Limb (tissue), 2 donors: ENCODE data around the gene NKX2-1.

ENCODE experiments used
- DNase-seq, 2 donors: peaks; one replicate each; pipeline ENCODE4 v3.0.0-alpha.2; 2016; ENCODE audit errors: extremely low spot score in 2 of 2

NKX2-1 gene

DNA sequence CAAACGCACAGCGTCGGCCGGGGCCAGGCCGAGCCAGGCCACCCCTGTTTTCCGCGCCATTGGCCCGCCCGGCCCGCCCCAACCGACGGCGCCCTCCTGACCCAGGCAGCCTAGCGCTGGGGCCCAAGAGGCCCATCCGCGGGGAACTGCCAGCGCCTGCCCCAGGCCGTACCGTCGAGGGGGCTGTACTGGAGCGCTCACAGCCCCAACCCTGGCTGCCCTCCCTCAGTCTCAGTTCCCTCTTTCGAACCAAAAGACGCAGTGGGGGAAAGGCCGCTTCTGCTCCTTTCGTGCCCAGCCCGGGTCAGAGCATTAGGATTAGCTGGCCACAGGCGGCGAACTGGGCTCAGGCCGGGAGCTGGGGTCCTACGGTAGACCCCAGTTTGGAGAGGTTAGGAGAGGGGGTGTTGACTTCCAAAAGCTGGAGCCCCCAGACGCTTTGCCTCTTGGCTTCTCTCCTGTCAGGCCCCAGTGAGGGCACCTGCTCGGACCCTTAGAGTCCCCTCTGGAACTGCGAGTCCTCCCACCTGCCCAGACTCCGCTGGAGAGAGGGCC is 1.9 kb downstream of the NKX2-1 start:
- DNase-seq: no peak

GRCh38 chr14:36517242-36518030 is 2.6 kb downstream of the NKX2-1 start:
- DNase-seq: no peak

GRCh38 chr14:36516719-36517241 is 3.3 kb downstream of the NKX2-1 start:
- no peak for DNase-seq

DNA sequence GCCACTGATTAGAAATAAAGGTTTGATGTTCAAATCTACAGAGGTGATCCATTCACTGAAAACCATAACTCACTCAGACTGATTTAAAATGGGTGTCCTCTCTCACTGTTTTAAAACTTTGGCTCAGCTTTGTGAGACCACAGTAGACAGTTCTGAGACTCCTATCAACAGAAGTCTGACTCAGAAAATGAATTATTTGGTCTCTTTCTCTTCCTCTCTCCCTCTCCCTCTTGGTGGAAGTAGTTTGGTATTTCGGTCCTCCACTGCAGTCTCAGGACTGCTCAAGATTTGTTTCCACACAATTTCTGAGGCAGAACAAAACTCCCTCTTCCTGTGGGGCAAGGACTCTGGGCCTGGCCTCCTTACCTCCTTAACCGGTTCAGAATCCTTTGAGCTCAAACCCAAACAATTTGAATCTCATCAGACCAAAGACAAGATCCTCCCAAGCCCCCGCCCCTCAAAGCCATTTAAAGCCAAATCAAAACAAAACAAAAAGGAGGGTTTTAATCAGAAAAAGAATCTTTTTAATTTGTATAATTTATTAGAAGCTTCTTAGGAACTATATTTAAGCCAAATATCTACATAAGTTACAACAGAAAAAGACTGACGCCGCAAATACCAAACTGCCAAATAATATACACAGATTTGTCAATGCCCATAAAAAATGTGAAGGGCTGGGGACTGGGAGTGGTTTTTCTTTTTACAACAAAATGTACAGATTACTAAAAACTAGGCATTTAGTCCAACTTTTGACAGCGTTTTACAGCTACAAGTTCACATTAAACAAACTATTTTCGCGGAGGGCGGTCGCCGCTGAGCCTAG is 3.9 kb downstream of the NKX2-1 start:
- DNase-seq: no peak

- DNase-seq: no peak
Measured at GRCh38 chr14:36515105-36515593, 4.9 kb downstream of the NKX2-1 start.

- DNase-seq: no peak
Measured at GRCh38 chr14:36514278-36515104, 5.5 kb downstream of the NKX2-1 start.

GRCh38 chr14:36513451-36514277 is 6.4 kb downstream of the NKX2-1 start:
- no peak for DNase-seq

- no peak for DNase-seq
Measured at GRCh38 chr14:36513012-36513420, 7.0 kb downstream of the NKX2-1 start.

- no peak for DNase-seq
Measured at GRCh38 chr14:36512585-36513003, 7.4 kb downstream of the NKX2-1 start.

- no peak for DNase-seq
Measured at GRCh38 chr14:36511981-36512584, 7.9 kb downstream of the NKX2-1 start.

DNA sequence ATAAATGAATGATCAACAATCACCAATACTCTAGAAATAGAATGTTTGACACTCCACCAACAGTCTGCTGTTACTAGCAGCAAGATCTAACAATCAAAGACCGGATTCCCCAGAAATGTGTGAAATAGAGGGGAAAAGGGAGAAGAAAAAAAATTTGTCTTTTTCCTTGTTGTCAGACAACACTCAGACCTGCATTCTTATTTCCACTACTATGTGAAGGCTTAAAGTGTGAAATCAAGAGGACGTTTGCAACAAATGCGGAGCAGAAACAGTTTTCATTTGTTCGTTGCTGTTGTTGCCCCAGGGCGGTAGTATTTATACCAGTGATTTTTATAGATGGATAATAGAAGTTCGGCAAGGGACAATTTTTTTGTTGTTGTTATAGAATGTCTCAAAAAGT is 9.2 kb downstream of the NKX2-1 start:
- no peak for DNase-seq

DNA sequence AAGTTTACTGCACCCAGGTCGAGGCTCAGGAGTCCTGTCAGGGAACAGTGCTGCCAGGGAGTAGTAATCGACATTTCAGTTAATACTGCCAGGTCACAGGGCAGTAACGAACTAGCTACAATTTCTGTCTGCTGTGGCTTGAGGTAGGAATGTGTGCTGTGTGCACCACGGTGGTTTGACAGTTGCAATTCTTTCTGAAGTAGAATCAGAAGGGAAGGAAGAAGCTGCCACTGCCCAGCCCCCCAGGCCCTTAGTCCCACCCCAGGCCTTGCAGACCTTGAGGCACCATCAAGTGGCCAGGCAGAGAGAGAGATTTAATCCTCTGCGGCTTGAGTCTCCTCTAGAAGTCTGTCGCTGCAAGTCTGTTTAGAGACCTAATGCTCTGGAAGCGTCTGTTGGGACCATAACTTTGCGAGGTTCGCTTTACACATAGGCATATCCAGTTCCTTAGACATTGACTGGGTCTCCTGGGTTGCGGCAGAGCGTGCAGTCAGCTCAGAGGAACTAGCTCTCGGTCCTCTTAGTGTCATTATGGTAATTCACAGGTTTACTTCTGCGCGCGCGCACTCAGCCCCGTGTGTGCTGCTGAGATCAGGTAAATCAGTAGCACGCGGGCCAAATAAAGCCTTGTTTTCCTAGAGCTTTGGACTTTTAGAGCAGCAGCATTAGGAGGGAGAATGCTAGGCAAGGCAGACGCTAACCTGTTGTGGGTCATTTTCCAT is 9.8 kb downstream of the NKX2-1 start:
- DNase-seq: no peak

DNA sequence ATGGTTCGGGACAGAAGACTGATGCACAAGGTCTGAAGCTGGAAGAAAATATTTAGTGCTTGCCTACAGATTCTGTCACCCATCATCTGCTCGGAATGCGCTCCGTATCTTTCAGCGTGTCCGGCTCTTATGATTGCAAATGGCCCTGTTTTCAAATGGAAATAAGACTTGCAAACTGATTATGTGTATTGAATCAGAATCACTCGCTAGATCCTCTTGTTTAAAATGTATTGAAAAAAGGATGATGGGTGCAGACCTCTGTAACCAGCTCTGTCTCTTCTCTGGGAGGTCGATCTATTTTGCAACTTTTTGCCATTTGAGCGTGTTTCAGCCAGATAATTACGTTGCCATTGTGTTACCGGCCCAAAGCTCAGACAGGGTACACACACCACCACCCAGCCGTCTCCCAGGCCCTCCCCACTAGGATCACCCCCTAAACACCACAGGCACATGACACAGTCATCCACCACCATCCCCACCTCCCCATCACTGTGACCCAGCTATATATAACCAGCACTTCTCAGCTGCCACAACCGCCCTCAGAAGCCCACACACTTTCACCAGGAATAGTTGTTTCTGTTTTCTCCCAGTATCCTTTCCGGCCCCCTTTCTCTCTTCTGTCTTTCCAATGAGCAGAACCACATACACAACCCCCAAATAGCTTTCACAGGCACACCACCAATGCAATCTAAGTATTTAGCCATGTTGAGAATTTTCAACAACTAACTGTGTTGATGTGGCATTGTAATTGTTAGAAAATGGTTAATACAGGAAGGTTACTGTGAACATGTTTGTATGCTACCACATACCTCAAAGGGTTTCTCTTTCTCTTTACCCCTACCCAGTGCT is 10.7 kb downstream of the NKX2-1 start:
- no peak for DNase-seq

DNA sequence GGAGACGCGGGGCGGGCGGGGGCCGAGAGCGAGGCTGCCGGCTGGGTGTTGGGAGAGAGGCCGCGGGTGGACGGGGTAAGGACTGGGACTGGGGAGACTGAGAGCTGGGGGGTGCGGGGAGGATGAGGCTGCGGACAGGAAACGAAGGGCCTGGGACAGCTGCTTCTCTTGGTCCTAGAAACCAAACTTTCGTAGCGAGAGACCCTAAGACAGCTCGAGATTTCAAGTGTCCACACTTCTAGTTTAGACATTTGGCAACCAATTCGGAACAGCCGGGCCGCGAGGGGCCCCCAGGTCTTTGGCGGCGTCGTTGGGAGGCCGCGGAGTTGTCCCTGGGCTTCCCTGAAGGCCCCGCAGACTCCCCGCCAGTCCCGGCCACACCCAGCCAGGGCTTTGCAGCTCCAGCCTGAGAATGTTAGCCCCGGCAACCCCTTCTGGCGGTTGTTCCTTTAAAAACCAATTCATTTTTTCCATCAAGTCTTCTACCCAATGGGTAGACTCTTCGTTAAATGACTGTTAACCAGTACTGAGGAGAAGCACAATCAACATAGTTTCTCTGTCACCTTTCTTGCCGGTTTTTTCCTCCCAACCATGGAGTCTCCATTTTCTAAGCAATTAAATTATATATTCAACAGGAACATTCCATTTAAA is 11.5 kb downstream of the NKX2-1 start:
- DNase-seq: no peak

- no peak for DNase-seq
Measured at GRCh38 chr14:36507847-36508417, 12.1 kb downstream of the NKX2-1 start.

- no peak for DNase-seq
Measured at GRCh38 chr14:36506732-36507614, 13.1 kb downstream of the NKX2-1 start.
